Stomach (tissue), 9 donors: ENCODE measurements around the gene ACKR3. TPM values are rescaled to one million over a fixed set of nuclear protein-coding genes. Genes with fewer than 3 reads are reported as not detected.

Source experiments
- DNase-seq, 2 donors: peaks; one replicate each; pipeline versions ENCODE4 v3.0.0 to v3.0.0-alpha.2; 2013 to 2019
- H3K27ac ChIP-seq, 5 donors: fragments of 200-600 bp in 4 of 5; sonication (generic) in 4 of 5; one replicate each; pipeline ENCODE4 v1.5.1; 2013 to 2019; ENCODE audit warnings: mild to moderate bottlenecking in 1 of 5, moderate library complexity in 1 of 5
- H3K27me3 ChIP-seq, 3 donors: fragments of 200-600 bp; sonication (generic); one replicate each; pipeline ENCODE4 v1.5.1; 2017 to 2019; ENCODE audit warnings: mixed run types in 1 of 3
- H3K36me3 ChIP-seq, 4 donors: fragments of 200-600 bp; sonication (generic); 1 replicate in 3 of 4; 2 replicates in 1 of 4; pipeline ENCODE4 v1.5.1; 2016 to 2019
- H3K4me1 ChIP-seq, 4 donors: fragments of 200-600 bp; sonication (generic); one replicate each; pipeline ENCODE4 v1.5.1; 2016 to 2019
- H3K4me3 ChIP-seq, 4 donors: fragments of 200-600 bp; sonication (generic) in 3 of 4; one replicate each; pipeline ENCODE4 v1.5.1; 2016 to 2019; ENCODE audit warnings: mild to moderate bottlenecking in 1 of 4
- H3K9me3 ChIP-seq, 4 donors: fragments of 200-600 bp; sonication (generic); one replicate each; pipeline ENCODE4 v1.5.1; 2016 to 2019
- CTCF ChIP-seq, 7 experiments: fragments of 450-650 bp in 4 of 7; fragments of 200-600 bp in 3 of 7; sonication (generic) in 3 of 7; IDR thresholded peaks; one replicate each; pipeline ENCODE4 v1.5.1; 2016 to 2019; ENCODE audit warnings: antibody characterized with exemption in 7 of 7, control low read depth in 2 of 7, mild to moderate bottlenecking in 1 of 7
- EP300 ChIP-seq: sonication (generic); formaldehyde crosslinking; IDR thresholded peaks from one replicate; pipeline ENCODE4 v1.6.1; 2017; ENCODE audit warnings: antibody characterized with exemption
- POLR2A ChIP-seq, 4 donors: fragments of 450-650 bp; IDR thresholded peaks; one replicate each; pipeline ENCODE4 v1.6.1; 2016; ENCODE audit warnings: antibody characterized with exemption in 4 of 4, control low read depth in 2 of 4, mild to moderate bottlenecking in 1 of 4, moderate library complexity in 1 of 4
- POLR2AphosphoS5 ChIP-seq, 3 donors: sonication (generic); formaldehyde crosslinking; IDR thresholded peaks; one replicate each; pipeline ENCODE4 v1.6.1; 2016; ENCODE audit warnings: antibody characterized with exemption in 3 of 3
- WGBS, 5 donors: extraction: QIAGEN DNeasy Blood & Tissue Kit in 3 of 5; methylation state at CpG; one replicate each; pipeline versions ENCODE4 v1.1.5 to v1.1.7; 2013 to 2018; 5-methylcytosine and 5-hydroxymethylcytosine counted together
- intact Hi-C: fragments of 100-400 bp; cut with DNase I; formaldehyde crosslinking; loops from one replicate; pipeline ENCODE4 v1.15.1; 2023; ENCODE audit warnings: low total_unique reads
- polyA plus RNA-seq, 3 donors: library from polyadenylated mRNA; stranded (reverse); fragments of 200-250 nt; gene quantifications; one replicate each; pipeline ENCODE4 v1.2.3, GENCODE V29; 2013
- total RNA-seq, 5 donors: library from RNA; depleted of rRNA; stranded (reverse); fragments of >200 nt; gene quantifications; one replicate each; pipeline versions ENCODE4 v1.1.0 to v1.2.3, GENCODE V29; 2014 to 2016
- donor health status: healthy with polysubstance abuse.
- donor health status: Bipolar disorder and iron deficiency.
- donor health status: healthy.

The ACKR3 gene
- total and polyA plus RNA-seq, 8 donors = 5.0 to 35.0 (median 10.4) TPM

- Histone ChIP-seq H3K27me3 (no peaks in the 10 kb centered on the region), H3K4me3 (no peak overlapping the region), H3K36me3 (no peaks in the 10 kb centered on the region), H3K9me3 (no peaks in the 10 kb centered on the region), H3K4me1 (peaks cover 0 to 9% (median 0%) of the 10 kb centered on the region in 4 donors), H3K27ac (peak overlapping the region in 1 of 5 donors; percentile 63)
- DNase-seq = no peak
- WGBS, 5 donors = 90 to 96% (median 95%) methylated on average over 14 of the region's 14 CpGs
- intact Hi-C loops = no loop called here
- TF ChIP-seq POLR2A (IDR thresholded peaks at IDR 0.05) = no peak
Measured at GRCh38 chr2:236526455-236527158, 43.0 kb upstream of the ACKR3 start.

- Histone ChIP-seq H3K9me3 (no peaks in the 10 kb centered on the region), H3K4me1 (peaks cover 0 to 9% (median 0%) of the 10 kb centered on the region in 4 donors), H3K27me3 (no peaks in the 10 kb centered on the region), H3K4me3 (no peak overlapping the region), H3K27ac (peak overlapping the region in 1 of 5 donors; percentile 63), H3K36me3 (no peaks in the 10 kb centered on the region)
- no peak for DNase-seq
- intact Hi-C loops = no loop called here
- WGBS, 5 donors = 53 to 59% (median 54%) methylated on average over 9 of the region's 9 CpGs
- TF ChIP-seq POLR2A (IDR thresholded peaks at IDR 0.05) (no peak), POLR2AphosphoS5 (IDR thresholded peaks at IDR 0.05) (no peak)
Measured at GRCh38 chr2:236527159-236527630, 42.4 kb upstream of the ACKR3 start.

GRCh38 chr2:236529606-236530005, 40.0 kb upstream of the ACKR3 start:
- Histone ChIP-seq H3K36me3 (no peaks in the 10 kb centered on the region), H3K9me3 (no peaks in the 10 kb centered on the region), H3K27me3 (no peaks in the 10 kb centered on the region), H3K4me3 (no peak overlapping the region), H3K4me1 (peaks cover 0 to 9% (median 0%) of the 10 kb centered on the region in 4 donors), H3K27ac (peak overlapping the region in 1 of 5 donors; percentile 11)
- intact Hi-C loops = no loop called here
- WGBS, 5 donors = 61 to 84% (median 79%) methylated on average over 4 of the region's 4 CpGs
- no peak for TF ChIP-seq POLR2AphosphoS5 (IDR thresholded peaks at IDR 0.05)
- TF ChIP-seq POLR2A (IDR thresholded peaks at IDR 0.05) = no peak
- TF ChIP-seq EP300 = no peak
- TF ChIP-seq CTCF (IDR thresholded peaks at IDR 0.05) = no peak
- DNase-seq = no peak

GRCh38 chr2:236530512-236530911, 39.1 kb upstream of the ACKR3 start:
- no peak for TF ChIP-seq EP300
- TF ChIP-seq POLR2AphosphoS5 (IDR thresholded peaks at IDR 0.05) = no peak
- no peak for TF ChIP-seq POLR2A (IDR thresholded peaks at IDR 0.05)
- TF ChIP-seq CTCF (IDR thresholded peaks at IDR 0.05) = no peak
- H3K27me3 ChIP-seq = no peaks in the 10 kb centered on the region
- no peaks in the 10 kb centered on the region for H3K36me3 ChIP-seq
- no peaks in the 10 kb centered on the region for H3K9me3 ChIP-seq
- WGBS, 5 donors = 13 to 52% (median 19%) methylated on average over 1 of the region's 1 CpG
- DNase-seq = no peak
- no peak overlapping the region for H3K4me3 ChIP-seq
- intact Hi-C loops = no loop called here
- H3K4me1 ChIP-seq = peaks cover 0 to 9% (median 0%) of the 10 kb centered on the region in 4 donors
- H3K27ac ChIP-seq = no peak overlapping the region

- Histone ChIP-seq H3K36me3 (no peaks in the 10 kb centered on the region), H3K4me1 (peaks cover 0 to 9% (median 0%) of the 10 kb centered on the region in 4 donors), H3K4me3 (no peak overlapping the region), H3K27ac (no peak overlapping the region), H3K9me3 (no peaks in the 10 kb centered on the region), H3K27me3 (no peaks in the 10 kb centered on the region)
- intact Hi-C loops = no loop called here
- WGBS, 5 donors = 88 to 94% (median 93%) methylated on average over 7 of the region's 7 CpGs
- TF ChIP-seq CTCF (IDR thresholded peaks at IDR 0.05) (no peak), POLR2AphosphoS5 (IDR thresholded peaks at IDR 0.05) (no peak)
- DNase-seq = no peak
Measured at GRCh38 chr2:236531195-236531594, 38.4 kb upstream of the ACKR3 start.
